NCI-H2196 (cell line): ENCODE measurements around the gene DDX41.
A peak's percentile ranks its signal among the peaks of the same experiment; 100 is the strongest.
"Not testable (repeated sequence)": the region's sequence is repeated elsewhere in the genome, so short reads cannot be mapped to it uniquely, and the experiment has no call there.

Source experiments
- DNase-seq: peaks from one replicate; lab custom pipeline; 2025; ENCODE audit not compliant: unreplicated experiment; lab: John Stamatoyannopoulos, UW

Gene DDX41

GRCh38 chr5:177487144-177487543 lies 29.6 kb downstream of the DDX41 start:
- DNase-seq, result no peak

- DNase-seq, result no peak
Observed at GRCh38 chr5:177486256-177486655, 30.5 kb downstream of the DDX41 start.

DNA sequence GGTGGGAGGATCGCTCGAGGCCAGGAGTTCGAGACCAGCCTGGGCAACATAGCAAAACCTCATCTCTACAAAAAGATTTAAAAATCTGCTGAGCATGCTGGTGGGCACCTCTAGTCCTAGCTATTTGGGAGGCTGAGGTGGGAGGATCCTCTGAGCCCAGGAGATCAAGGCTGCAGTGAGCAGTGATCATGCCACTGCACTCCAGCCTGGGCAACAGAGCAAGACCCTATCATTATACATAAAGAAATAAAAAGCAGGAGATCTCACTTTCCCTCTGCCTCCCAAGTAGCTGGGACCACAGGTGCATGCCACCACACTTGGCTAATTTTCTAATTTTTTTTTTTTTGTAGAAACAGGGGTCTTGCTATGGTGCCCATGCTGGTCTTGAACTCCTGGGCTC lies 31.0 kb downstream of the DDX41 start:
- not testable (repeated sequence) for DNase-seq

GRCh38 chr5:177484902-177485549 lies 31.7 kb downstream of the DDX41 start:
- no peak for DNase-seq

- no peak for DNase-seq
Observed at GRCh38 chr5:177483994-177484901, 32.5 kb downstream of the DDX41 start.

GRCh38 chr5:177483042-177483441 lies 33.7 kb downstream of the DDX41 start:
- DNase-seq, result no peak

- DNase-seq, result no peak
Observed at GRCh38 chr5:177482359-177482795, 34.4 kb downstream of the DDX41 start.

- DNase-seq, result no peak
Observed at GRCh38 chr5:177479774-177480173, 37.0 kb downstream of the DDX41 start.

- DNase-seq, result peak; percentile 60
Observed at GRCh38 chr5:177478711-177479646, 37.8 kb downstream of the DDX41 start.

DNA sequence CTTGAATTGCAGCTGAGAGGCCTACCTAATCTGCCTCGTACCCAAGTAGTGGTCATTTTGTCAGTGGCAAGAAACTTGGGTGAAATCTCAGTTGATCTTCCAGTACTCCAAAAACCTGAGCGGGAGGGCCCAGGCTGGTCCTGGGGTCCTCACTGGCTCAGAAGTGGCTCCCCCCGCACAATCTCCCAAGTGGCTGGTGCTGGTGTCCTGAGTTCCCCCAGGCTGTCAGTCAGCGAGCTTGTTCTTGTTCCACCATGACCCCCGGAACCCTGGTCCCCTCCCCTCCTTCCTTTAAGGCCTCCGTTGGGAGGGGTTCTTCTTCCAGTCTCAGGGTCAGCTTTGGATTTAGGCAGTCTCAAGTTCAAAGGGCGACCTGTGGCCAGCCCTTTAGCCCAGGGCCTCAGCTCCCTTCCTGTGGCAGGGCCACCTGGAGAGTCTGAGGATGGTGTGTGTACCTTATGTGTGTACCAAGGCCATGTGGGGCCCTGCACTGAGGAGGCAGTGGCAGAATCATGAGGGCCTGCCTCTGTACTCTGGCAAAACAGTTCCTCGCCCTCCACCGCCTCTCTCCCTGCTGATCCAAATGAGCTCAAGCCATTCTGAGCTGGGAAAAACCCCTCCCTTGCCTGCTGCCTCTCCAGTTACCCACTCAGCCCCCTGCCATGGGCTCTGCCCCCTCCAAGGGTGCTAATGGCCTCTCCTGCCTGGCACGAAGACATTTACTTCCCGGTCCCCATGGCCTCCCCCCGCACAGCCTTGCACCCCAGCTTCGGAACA lies 38.9 kb downstream of the DDX41 start:
- DNase-seq, result no peak

DNA sequence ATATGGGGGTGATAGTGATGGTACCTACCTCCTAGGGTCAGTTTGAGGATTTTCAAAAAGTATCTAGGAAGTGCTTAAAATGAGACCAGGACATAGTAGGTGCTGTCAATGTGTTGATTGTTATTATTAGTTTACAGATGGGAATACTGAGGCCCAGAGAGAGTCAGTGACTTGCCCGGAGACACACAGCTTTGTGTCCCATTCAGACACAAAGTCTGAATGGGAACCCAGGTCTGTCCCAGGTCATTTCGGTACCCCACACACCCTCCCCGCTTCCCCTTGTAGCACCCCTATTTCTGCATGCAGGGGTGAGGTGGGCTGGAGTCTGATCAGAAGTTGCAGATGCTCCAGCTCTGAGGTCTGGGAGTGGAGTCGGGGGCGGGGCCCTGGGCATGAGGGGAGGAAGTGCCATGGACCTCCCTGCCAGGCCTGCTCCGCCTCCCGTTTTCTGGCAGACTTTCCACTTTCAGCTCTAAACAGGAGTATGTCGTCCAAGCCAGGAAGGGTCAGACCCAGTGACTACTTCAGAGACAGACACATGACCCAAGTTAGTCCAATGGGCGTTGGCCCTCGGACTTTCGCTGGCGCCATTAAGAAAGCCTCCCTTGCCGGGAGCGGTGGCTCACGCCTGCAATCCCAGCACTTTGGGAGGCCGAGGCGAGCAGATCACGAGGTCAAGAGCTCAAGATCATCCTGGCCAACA lies 40.1 kb downstream of the DDX41 start:
- DNase-seq, result no peak

DNA sequence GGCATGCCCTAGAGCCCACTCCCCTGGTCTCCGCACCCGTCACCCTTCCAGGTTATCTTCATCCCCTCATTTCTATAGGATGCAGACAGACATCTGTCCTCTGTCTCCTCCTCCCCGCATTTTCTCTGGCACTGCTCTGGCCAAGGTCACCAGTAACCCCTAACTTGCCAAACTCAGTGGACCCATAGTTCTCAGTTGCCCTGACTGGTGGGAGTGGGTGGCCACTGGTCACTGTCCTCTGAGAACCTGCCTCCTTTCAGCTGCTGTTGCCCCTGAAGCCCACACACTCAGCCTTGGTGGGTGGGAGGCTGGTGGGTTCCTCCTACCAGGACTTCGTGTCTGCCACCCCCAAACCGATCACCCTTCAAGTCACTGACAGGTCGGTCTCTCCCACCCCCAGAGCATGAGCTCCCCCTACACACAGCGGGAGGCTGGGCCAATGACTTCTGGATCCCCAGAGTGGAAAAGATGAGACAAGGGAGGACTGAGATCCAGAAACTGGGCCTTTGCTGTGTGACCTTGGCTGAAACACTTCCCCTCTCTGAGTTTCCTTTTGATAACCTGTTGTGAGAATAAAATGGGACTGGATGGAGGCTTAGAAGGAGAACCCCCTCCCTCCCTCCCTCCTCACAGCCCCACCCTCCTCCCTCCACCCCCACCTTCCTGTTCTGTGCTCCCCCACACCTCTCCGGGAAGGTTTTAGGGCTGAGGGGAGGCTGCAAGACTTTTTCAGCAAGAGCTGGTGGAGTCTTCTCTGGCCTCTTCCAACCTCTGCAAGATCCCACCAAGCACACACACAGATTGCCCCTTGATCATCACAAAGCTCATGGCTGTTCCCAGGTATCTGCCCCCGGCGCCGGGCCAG lies 41.0 kb downstream of the DDX41 start:
- no peak for DNase-seq

DNA sequence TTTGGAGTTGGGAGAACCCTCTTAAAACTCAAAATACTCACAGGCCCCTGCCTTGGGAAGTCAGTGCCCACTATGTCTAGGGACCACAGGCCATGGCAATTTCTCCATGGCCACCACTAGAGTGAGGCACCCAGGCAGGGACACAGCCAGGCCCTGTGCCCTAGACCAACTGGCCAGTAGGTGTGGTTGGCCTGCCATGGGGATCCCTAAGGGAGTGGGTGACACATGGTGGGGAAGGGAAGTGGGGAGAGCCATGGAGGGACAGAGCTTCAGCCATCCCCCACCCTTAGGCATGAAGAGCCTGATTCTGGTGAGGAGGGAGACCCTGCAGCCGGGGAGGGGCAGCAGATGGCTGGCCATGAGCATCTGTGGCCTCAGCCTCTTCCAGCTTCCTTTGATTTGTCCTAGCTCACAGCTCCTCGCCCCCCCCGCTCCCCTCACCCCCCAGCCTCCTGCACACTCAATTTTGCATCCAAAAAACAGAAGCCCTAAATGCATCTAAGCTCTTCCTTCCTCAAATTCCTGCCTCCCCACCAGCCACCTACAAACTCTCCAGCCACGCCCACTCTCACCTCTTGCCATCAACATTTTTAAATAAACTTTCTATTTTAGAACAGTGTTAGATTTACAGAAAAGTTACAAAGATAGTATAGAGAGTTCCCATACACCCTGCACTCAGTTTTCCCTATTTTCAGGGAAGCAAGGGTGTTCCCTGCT lies 41.8 kb downstream of the DDX41 start:
- DNase-seq, result no peak

GRCh38 chr5:177474002-177474476 lies 42.7 kb downstream of the DDX41 start:
- DNase-seq, result no peak

DNA sequence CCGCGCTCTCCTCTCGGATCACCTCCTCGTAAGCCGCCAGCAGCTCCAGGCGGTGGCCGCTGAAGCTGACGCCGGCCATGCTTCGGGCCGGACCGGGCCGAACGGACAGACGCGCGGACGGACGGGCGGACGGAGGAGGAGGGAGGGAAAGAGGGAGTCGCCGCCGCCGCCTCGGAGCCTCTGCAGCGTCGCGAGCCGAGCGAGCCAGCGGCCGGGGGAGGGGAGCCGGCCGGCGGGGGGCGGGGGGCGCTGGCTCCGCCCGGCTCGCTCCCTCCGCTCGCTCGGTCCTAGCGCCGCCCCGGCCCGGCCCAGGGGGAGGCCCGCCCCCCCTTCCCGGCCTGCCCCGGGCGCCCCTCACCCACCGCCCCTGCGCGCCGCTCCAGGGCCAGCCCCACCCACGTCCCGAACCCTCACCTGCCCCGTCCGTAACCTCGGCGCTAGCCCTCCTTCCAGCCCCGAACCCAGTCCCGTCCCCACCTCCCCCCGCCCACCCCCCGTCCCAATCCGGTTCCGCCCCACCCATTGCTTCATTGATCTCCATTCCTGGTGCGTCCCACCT lies 43.2 kb downstream of the DDX41 start, which contains the start of gene DBN1:
TSS of gene DBN1 (minus strand) at position 192 of the 559 bp plus-strand sequence. CDS start at position 79, 113 bp downstream.
- peak; percentile 69 for DNase-seq

GRCh38 chr5:177472460-177473442 lies 44.0 kb downstream of the DDX41 start:
- DNase-seq, result peak; percentile 34
